Ovary (tissue), 3 donors: ENCODE results near the gene PGD.

Source experiments
- POLR2A ChIP-seq: fragments of 450-650 bp; IDR thresholded peaks from one replicate; pipeline ENCODE4 v1.6.1; 2017; ENCODE audit warnings: antibody characterized with exemption, mild to moderate bottlenecking, moderate library complexity
- TF ChIP-seq, protein P1 (sequence below), 3 donors: fragments of 450-650 bp in 2 of 3; fragments of 200-600 bp in 1 of 3; IDR thresholded peaks; one replicate each; pipeline versions ENCODE4 v1.5.1 to v1.8.0; 2016 to 2022; ENCODE audit warnings: antibody characterized with exemption in 3 of 3, mild to moderate bottlenecking in 1 of 3
- donor health status: DM: no; HTN: no; CAD: no.

DNA sequence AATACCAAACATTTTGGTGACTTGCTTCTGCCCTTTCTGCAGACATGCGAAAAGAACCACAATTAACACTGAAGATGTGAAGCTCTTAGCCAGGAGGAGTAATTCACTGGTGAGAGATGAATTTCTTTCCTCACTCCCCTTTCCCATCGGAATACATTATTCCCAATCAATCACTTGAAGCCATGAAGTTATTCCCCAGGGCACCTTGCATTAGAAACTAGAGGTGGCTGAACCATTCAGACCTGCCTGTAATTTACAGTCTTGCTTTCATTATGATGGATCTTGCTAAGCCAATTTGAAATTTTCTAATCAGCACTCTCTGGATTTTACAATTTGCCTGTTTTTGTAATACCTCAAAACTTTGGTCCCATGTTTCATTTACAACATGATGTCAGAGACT lies 41.4 kb downstream of the PGD start:
- TF ChIP-seq, protein P1, sequence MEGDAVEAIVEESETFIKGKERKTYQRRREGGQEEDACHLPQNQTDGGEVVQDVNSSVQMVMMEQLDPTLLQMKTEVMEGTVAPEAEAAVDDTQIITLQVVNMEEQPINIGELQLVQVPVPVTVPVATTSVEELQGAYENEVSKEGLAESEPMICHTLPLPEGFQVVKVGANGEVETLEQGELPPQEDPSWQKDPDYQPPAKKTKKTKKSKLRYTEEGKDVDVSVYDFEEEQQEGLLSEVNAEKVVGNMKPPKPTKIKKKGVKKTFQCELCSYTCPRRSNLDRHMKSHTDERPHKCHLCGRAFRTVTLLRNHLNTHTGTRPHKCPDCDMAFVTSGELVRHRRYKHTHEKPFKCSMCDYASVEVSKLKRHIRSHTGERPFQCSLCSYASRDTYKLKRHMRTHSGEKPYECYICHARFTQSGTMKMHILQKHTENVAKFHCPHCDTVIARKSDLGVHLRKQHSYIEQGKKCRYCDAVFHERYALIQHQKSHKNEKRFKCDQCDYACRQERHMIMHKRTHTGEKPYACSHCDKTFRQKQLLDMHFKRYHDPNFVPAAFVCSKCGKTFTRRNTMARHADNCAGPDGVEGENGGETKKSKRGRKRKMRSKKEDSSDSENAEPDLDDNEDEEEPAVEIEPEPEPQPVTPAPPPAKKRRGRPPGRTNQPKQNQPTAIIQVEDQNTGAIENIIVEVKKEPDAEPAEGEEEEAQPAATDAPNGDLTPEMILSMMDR (IDR thresholded peaks at IDR 0.05) = no peak
- TF ChIP-seq POLR2A = no peak
